Measurements from ENCODE around the gene NECTIN1. TPM values are rescaled to one million over a fixed set of nuclear protein-coding genes. Genes with fewer than 3 reads are reported as not detected.
A peak's percentile ranks its signal among the peaks of the same experiment; 100 is the strongest.

NECTIN1 gene
- polyA plus RNA-seq, 3 donors from 2014 or later: 0.41 to 0.52 TPM; not detected in 1

DNA sequence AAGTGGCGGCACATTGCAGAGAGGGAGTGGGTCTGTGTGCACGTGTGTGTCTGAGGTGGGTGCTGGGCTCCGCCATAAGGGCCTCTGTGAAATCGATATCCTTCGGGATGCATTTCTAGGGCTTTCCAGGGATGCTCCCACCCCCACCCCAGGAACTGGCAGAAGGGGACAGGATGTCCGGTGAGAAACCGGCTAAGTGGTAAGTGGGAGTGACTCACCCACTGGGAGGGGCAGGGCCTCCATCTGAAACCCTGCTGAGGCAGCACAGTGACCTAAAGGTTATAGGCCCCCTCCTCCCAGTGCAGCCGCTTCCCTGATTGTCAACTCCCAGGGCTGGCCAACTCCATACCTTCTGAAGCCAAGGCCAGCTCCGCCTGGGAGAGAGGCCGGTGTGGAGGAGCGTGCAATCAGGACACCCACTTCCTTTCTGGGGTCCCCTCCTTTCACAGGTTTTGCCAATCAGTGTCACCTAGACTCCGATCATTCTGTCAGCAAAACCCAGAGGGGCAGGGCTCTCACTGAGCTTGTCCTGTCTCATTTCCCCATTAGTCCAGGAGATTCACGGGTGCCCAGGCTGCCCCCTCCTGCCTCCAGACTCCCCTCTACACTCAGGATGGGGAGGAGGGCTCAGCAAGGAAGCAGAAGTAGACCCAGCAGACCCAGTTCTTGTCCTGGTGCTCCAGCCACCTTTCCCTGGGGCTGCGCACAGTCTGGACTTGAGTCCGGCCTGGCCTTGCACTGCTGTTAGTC is 44.5 kb downstream of the NECTIN1 start:
- peak overlapping the region; percentile 65 to 80 (median 69) for H3K4me3 Mint-ChIP-seq
- H3K27ac Mint-ChIP-seq: no peak overlapping the region
- H3K27me3 Mint-ChIP-seq (ENCODE audit: low read depth in 3 of 3): peaks cover 19 to 31% (median 25%) of the 10 kb centered on the region in 3 donors
- peaks cover 0 to 4% (median 0%) of the 10 kb centered on the region in 3 donors for H3K36me3 Mint-ChIP-seq
- DNase-seq: peak in 2 of 3 donors; percentile 23 to 26
- peaks cover 36 to 42% of the 10 kb centered on the region in 2 donors for H3K4me1 Mint-ChIP-seq
- no peaks in the 10 kb centered on the region for H3K9me3 Mint-ChIP-seq

DNA sequence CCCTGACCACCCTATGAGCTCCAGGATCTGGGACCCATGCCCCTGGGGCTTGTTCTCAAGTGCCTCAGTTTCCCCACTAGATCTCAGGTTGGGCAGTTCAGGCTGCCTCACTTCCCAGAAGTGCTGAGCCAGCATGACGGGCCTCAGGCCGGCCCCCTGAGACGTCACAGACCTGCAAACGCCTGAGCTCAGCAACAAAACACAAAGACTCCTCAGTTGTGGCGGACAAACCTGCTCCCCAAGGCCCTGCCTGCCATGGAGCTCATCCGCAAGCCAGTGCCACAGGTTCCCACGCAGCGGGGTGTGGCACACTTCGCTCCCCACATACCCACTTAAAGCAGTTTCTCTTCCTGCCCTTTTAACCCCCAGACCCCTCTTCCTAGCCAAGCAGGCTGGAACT is 45.2 kb downstream of the NECTIN1 start:
- peaks cover 36 to 42% of the 10 kb centered on the region in 2 donors for H3K4me1 Mint-ChIP-seq
- H3K27me3 Mint-ChIP-seq (ENCODE audit: low read depth in 3 of 3): peaks cover 18 to 24% (median 22%) of the 10 kb centered on the region in 3 donors
- DNase-seq: no peak
- peaks cover 0 to 4% (median 0%) of the 10 kb centered on the region in 3 donors for H3K36me3 Mint-ChIP-seq
- H3K4me3 Mint-ChIP-seq: peak overlapping the region; percentile 56 to 80 (median 69)
- H3K9me3 Mint-ChIP-seq: no peaks in the 10 kb centered on the region
- H3K27ac Mint-ChIP-seq: no peak overlapping the region

DNA sequence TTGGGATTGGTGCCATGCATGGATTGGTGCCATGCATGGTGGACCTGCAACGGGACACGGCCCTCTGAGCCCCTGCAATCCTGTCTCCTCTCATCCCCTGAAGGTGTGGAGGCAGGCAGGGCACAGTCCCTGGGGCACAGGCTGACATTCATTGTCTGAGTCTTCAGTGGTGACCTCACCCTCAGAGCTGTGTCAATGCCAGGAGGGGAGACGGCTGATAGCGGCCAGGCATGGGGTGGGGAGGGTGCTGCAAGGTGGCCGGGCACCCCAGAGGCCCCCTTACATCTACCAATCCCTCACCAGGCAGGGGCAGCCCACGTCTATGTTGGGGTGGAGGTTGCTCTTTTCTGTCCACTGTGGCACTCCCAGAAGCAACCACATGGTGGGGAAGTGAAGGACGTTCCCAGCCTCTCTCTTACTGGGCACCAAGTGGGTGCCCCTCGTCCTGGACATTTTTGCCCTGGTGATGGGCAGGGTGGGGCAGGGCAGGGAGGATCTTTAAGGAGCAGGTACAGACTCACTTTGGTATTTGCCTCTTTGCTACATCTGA is 47.6 kb downstream of the NECTIN1 start:
- Mint-ChIP-seq H3K4me3 (no peak overlapping the region), H3K27me3 (ENCODE audit: low read depth in 3 of 3) (peaks cover 7 to 12% (median 12%) of the 10 kb centered on the region in 3 donors), H3K9me3 (no peaks in the 10 kb centered on the region), H3K36me3 (peaks cover 0 to 14% (median 0%) of the 10 kb centered on the region in 3 donors), H3K27ac (no peak overlapping the region), H3K4me1 (peaks cover 31 to 38% of the 10 kb centered on the region in 2 donors)
- DNase-seq: no peak

DNA sequence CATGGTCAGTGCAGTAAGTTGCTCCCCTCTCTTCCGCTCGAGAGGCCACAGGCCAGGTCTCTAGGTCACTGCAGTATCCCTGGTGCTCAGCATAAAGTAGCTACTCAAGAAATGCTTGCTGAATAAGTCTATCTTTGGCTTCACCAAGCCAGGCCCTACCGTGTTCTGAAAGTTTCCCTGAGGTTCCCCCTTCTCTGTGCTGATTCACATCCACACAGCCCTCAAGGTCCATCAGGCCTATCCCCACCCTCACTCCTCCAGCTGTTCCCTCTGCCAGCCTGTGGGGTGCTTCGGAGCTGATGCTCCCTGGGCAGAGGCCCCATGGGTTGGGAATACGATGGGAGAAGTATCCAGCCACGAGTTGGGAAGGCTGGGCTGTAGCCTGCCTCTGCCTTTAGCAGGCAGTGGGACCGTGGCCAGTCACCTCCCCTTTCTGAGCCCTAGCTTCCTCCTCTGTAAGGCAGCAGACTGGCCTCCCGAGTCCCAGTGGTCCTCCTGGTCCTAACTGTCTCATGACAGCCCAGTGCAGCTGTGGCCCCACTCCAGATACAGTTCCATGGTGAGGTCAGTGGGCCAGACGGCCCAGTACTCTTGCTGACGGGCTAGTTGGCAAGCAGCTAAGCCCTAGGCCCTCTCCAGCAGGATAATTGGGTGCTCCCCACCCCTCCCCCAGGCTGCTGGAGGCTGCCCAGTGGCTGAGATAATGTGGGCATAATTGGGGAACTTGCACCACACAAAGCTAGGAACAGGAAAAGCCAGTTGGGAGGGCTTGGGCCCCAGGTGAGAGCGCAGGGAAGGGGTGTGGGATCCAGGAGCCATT is 48.2 kb downstream of the NECTIN1 start:
- no peaks in the 10 kb centered on the region for H3K9me3 Mint-ChIP-seq
- no peak overlapping the region for H3K27ac Mint-ChIP-seq
- peaks cover 24 to 31% of the 10 kb centered on the region in 2 donors for H3K4me1 Mint-ChIP-seq
- peaks cover 0 to 15% (median 0%) of the 10 kb centered on the region in 3 donors for H3K36me3 Mint-ChIP-seq
- H3K27me3 Mint-ChIP-seq (ENCODE audit: low read depth in 3 of 3): peaks cover 0 to 11% (median 5%) of the 10 kb centered on the region in 3 donors
- DNase-seq: no peak
- H3K4me3 Mint-ChIP-seq: no peak overlapping the region

DNA sequence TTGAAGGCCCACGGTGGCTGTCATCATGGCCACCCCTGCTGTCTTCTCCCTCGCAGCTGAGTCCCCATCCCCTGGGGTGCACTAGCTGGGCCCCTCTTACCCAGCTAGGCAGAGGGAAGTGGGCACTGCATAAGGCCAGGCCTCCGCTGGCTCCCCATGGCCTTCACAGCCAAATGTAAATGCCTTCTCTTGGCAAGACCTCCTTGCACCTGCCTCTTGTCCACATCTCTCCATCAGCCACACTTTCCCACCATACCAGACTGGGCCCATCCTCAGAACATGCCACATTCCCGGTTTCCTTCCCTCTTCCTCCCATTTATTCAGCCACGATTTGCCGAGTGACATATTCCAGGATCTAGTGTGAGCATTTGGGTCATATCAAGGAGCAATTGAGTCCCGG is 49.7 kb downstream of the NECTIN1 start:
- Mint-ChIP-seq H3K36me3 (peaks cover 0 to 12% (median 0%) of the 10 kb centered on the region in 3 donors), H3K4me3 (no peak overlapping the region), H3K27me3 (ENCODE audit: low read depth in 3 of 3) (peaks cover 2 to 6% (median 5%) of the 10 kb centered on the region in 3 donors), H3K4me1 (peaks cover 16 to 26% of the 10 kb centered on the region in 2 donors), H3K9me3 (no peaks in the 10 kb centered on the region), H3K27ac (no peak overlapping the region)
- DNase-seq: no peak

DNA sequence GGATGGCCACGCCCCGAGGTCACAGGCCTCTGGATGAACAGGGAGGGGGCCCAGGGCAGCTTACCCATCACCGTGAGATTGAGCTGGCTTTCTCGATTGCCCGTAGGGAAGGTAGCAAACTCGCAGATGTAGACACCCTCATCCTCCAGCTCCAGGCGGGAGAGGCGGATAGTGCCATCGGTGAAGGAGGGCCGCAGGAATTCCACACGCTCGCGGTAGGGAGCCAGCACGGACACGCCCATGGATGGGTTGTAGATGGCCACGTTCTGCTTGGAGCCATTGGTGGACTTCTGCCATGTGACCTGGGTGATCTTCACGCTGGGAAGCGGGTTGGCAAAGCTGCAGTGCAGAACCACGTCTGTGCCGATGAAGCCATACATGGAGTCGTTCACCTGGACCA is 50.6 kb downstream of the NECTIN1 start:
- Mint-ChIP-seq H3K27me3 (ENCODE audit: low read depth in 3 of 3) (peaks cover 2 to 9% (median 6%) of the 10 kb centered on the region in 3 donors), H3K27ac (no peak overlapping the region), H3K4me1 (peaks cover 16 to 26% of the 10 kb centered on the region in 2 donors), H3K9me3 (no peaks in the 10 kb centered on the region), H3K36me3 (peaks cover 0 to 12% (median 0%) of the 10 kb centered on the region in 3 donors), H3K4me3 (no peak overlapping the region)
- no peak for DNase-seq

DNA sequence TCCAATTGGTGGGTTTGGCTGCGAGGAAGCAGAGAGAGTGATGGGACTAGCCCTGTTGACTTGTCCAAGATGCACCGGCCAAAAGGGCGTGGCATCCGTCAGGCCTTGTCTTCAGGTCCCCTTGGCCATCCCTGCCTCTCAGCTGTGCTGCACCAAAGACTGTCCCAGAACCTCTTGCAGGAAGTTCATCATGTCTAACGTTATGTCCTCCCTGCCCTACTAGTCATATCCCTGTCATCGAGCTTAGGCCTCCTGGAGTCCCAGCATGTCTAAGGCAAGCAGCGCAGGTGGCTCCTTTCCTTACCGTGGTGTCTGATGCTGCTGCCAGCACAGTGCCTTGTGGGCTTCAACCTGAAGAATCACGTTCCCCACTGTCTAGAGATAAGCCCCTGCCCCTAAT is 51.2 kb downstream of the NECTIN1 start:
- Mint-ChIP-seq H3K27me3 (ENCODE audit: low read depth in 3 of 3) (peaks cover under 1 to 9% (median 6%) of the 10 kb centered on the region in 3 donors), H3K27ac (no peak overlapping the region), H3K4me3 (no peak overlapping the region), H3K36me3 (peaks cover 0 to 12% (median 0%) of the 10 kb centered on the region in 3 donors), H3K4me1 (peaks cover 17 to 24% of the 10 kb centered on the region in 2 donors), H3K9me3 (no peaks in the 10 kb centered on the region)
- no peak for DNase-seq

DNA sequence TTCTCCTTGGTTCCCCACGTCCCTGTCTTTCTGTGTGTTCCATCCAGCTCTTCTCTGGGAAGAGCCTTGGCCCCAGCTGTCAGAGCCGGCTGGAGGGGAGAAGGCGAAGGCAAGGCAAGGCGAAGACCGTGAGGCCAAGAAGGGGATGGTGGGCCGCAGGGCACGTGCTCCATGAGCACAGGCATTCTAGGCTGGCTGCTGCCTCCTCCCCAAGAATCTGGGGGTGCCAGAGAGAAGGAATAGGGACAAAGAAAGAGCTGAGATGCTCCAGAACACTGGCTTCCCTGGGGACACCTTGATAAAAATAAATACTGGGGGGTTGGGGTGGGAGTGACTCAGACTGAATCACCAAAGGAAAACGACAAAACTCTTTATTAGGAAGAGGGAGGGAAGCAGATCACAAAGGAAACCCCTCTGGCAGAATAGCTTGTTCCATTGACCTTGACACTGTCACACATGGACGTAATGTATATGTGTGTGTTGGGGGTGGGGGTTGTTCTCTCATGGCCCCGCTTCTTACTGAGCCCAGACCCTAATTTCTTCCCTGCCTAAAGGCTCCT is 52.5 kb downstream of the NECTIN1 start:
- peaks cover 0 to 12% (median 0%) of the 10 kb centered on the region in 3 donors for H3K36me3 Mint-ChIP-seq
- no peak overlapping the region for H3K27ac Mint-ChIP-seq
- H3K9me3 Mint-ChIP-seq: no peaks in the 10 kb centered on the region
- H3K4me3 Mint-ChIP-seq: no peak overlapping the region
- H3K4me1 Mint-ChIP-seq: peaks cover 17 to 20% of the 10 kb centered on the region in 2 donors
- peaks cover 2 to 12% (median 6%) of the 10 kb centered on the region in 3 donors for H3K27me3 Mint-ChIP-seq (ENCODE audit: low read depth in 3 of 3)
- DNase-seq: no peak

DNA sequence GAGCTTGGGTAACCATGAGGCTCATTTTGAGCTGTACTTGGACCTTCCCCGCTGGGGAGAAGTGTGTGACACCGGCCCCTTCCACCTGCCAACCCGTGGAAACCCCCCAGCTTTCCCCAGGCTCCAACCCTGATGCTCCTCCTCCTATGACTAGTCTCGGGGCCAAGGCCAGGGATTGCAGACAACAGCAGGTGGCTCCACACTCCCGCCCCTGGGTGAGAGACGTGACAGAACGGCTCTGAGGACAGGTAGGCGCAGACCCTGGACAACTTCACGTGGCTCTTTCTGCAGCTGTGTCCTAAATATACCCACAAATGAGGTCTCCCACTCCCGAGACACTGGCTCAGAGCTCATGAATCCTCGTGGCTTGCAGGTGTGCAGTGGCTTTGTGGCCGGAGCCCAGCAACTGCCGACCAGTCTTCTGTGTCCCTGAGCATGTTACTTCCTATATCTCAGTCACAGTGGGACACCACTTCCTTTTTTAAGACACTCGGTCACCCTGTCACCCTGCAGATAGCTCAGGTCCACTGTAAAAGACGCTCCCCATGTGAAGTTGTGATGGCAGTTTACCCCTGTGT is 55.2 kb downstream of the NECTIN1 start:
- Mint-ChIP-seq H3K9me3 (no peaks in the 10 kb centered on the region), H3K4me3 (peak overlapping the region in 4 of 5 donors; percentile 57 to 67 (median 64)), H3K4me1 (peaks cover 17 to 20% of the 10 kb centered on the region in 2 donors), H3K27ac (peak overlapping the region in 2 of 6 donors; percentile 31 to 46), H3K27me3 (ENCODE audit: low read depth in 3 of 3) (peaks cover 4 to 12% (median 4%) of the 10 kb centered on the region in 3 donors), H3K36me3 (peaks cover 0 to 12% (median 0%) of the 10 kb centered on the region in 3 donors)
- DNase-seq: peak; percentile 36 to 49 (median 42)

DNA sequence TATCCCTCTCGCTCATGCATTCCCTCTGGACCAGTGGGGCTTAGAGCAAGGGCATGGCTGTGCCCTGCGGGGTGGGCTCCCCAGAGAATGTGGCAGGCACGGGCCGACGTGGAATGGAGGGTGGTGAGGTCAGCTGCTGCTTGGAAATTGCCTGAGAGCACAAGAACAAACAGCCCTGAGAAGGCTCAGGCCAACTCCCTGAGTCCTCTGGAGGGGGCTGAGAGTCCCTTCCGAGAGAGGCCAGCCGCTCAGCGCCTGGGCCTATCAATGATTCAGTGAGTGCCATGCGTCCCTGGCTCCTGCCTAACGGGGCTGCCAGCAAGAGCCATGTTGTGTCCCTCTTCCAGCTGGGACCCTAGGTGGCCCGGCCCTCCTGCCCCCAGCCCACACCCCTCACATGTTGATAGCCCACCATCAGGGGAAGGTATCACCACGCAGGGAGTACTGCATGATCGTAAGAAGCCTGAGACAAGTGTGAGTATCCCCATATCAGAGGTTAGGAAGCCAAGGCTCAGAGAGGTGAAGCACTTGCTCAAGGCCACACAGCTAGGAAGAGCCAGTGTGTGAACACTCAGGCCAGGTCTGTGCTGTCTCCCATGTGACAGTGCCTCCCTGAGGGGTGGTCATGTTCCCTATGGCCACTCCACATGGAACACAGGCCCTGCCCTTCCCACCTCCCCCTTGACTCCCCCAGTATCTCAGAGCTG is 55.8 kb downstream of the NECTIN1 start:
- peaks cover 17 to 20% of the 10 kb centered on the region in 2 donors for H3K4me1 Mint-ChIP-seq
- no peak for DNase-seq
- no peaks in the 10 kb centered on the region for H3K9me3 Mint-ChIP-seq
- no peak overlapping the region for H3K4me3 Mint-ChIP-seq
- no peak overlapping the region for H3K27ac Mint-ChIP-seq
- H3K36me3 Mint-ChIP-seq: peaks cover 0 to 12% (median 0%) of the 10 kb centered on the region in 3 donors
- peaks cover 4 to 16% (median 7%) of the 10 kb centered on the region in 3 donors for H3K27me3 Mint-ChIP-seq (ENCODE audit: low read depth in 3 of 3)

DNA sequence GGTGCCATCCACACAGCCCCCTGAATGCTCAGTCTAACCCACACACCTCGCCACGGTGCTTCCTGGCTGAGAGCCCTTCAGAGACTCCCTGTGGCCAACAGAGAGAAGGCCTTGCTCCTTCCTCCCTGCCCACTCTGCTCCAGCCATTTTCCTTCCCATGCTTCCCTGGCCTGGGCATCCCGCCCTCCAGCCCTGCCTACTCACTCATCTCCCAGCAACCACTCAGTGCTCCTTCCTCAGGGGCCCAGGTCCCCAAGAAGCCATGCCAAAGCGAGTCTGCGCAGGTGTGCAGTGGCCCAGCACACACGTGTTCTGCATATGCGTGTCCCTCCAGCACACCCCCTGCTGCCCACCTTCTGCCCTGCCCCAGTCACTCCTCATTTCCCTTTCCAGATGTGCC is 56.4 kb downstream of the NECTIN1 start:
- H3K4me3 Mint-ChIP-seq: no peak overlapping the region
- H3K27ac Mint-ChIP-seq: no peak overlapping the region

DNA sequence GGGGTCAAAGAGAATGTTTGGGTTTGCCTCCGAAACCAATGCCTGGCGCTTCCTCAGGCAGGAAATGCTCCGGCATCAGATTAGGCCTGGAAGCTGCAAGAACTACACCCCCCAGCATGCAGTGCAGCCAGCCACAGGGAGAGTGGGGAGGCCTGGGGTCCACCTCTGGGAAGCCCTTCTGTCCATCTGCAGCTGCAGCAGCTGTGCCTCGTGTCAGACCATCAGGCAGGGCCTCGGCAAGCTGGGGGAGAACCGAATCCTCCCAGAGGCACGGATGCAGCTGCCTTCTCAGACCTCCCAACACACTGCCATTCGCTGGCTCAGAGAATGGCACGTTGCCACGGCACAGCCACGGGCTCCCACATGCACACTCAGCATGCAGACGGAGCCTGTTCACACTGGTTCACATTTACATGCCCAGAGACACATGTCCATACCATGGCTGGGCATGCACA is 57.4 kb downstream of the NECTIN1 start:
- Mint-ChIP-seq H3K4me3 (no peak overlapping the region), H3K9me3 (no peaks in the 10 kb centered on the region), H3K27me3 (ENCODE audit: low read depth in 3 of 3) (peaks cover 4 to 17% (median 7%) of the 10 kb centered on the region in 3 donors), H3K27ac (no peak overlapping the region), H3K4me1 (peaks cover 17 to 20% of the 10 kb centered on the region in 2 donors), H3K36me3 (peaks cover 0 to 7% (median 0%) of the 10 kb centered on the region in 3 donors)
- no peak for DNase-seq

More for the DNA sequence above, 56.4 kb downstream of the NECTIN1 start:
- peaks cover 0 to 14% (median 0%) of the 10 kb centered on the region in 3 donors for H3K36me3 Mint-ChIP-seq
- peaks cover 17 to 20% of the 10 kb centered on the region in 2 donors for H3K4me1 Mint-ChIP-seq
- H3K27me3 Mint-ChIP-seq (ENCODE audit: low read depth in 3 of 3): peaks cover 4 to 17% (median 7%) of the 10 kb centered on the region in 3 donors
- DNase-seq: no peak
- H3K9me3 Mint-ChIP-seq: no peaks in the 10 kb centered on the region
